Activated naive CD8-positive, alpha-beta T cell treated with anti-CD3 and anti-CD28 coated beads, Interleukin-2, amount 50 U/mL, for 24 hours (primary cell): ENCODE results near the gene CAV2.

Experiments used
- ATAC-seq: fragments of 150-1000 bp; cut with Tn5 transposase; one replicate; pipeline ENCODE4 v1.10.0; 2021
- DNase-seq: peaks from one replicate; pipeline ENCODE4 v3.0.0; 2021
- H3K27ac Mint-ChIP-seq: one replicate; pipeline ENCODE4 v1.8.0; 2021; ENCODE audit warnings: mild to moderate bottlenecking, mixed read lengths
- H3K27me3 Mint-ChIP-seq: one replicate; pipeline ENCODE4 v1.8.0; 2021; ENCODE audit warnings: mixed read lengths
- H3K36me3 Mint-ChIP-seq: one replicate; pipeline ENCODE4 v1.8.0; 2021; ENCODE audit warnings: low read depth, mixed read lengths
- H3K4me1 Mint-ChIP-seq: one replicate; pipeline ENCODE4 v1.8.0; 2021; ENCODE audit warnings: mixed read lengths
- H3K4me3 Mint-ChIP-seq: one replicate; pipeline ENCODE4 v1.8.0; 2021; ENCODE audit warnings: mild to moderate bottlenecking, moderate library complexity, mixed read lengths
- H3K9me3 Mint-ChIP-seq: one replicate; pipeline ENCODE4 v1.8.0; 2021; ENCODE audit warnings: mixed read lengths

Gene CAV2

DNA sequence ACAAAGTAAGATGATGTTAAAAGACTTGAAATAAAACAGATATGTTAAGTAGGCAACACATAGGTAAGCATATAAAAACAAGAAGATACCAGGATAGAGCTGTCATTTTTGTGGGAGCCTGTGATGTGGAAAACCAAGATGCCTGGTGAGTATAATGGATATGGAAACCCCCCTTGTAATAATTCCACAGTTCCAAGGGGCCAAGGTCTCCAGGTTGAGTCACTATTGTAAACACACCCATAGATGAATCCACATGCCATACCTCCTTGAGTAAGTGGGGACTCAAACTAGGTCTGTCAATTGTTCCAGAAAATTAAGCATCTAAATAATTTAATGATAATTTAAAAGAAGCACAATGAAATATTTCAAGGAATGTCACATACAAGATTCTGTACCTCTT, 41.2 kb downstream of the CAV2 start:
- Mint-ChIP-seq H3K4me1 (no peaks in the 10 kb centered on the region), H3K9me3 (peaks cover 4% of the 10 kb centered on the region), H3K36me3 (peaks cover 2% of the 10 kb centered on the region), H3K27me3 (peaks cover 17% of the 10 kb centered on the region), H3K27ac (no peak overlapping the region), H3K4me3 (no peak overlapping the region)
- ATAC-seq (no peak), DNase-seq (no peak)

GRCh38 chr7:116541951-116542350, 42.4 kb downstream of the CAV2 start:
- H3K27me3 Mint-ChIP-seq, result peaks cover 14% of the 10 kb centered on the region
- H3K4me1 Mint-ChIP-seq, result no peaks in the 10 kb centered on the region
- peaks cover 2% of the 10 kb centered on the region for H3K36me3 Mint-ChIP-seq

GRCh38 chr7:116542618-116543017, 43.1 kb downstream of the CAV2 start:
- DNase-seq, result no peak
- ATAC-seq, result no peak
- H3K4me3 Mint-ChIP-seq, result no peak overlapping the region
- peaks cover 2% of the 10 kb centered on the region for H3K36me3 Mint-ChIP-seq
- H3K27me3 Mint-ChIP-seq, result peaks cover 12% of the 10 kb centered on the region
- H3K27ac Mint-ChIP-seq, result no peak overlapping the region
- H3K9me3 Mint-ChIP-seq, result peaks cover 4% of the 10 kb centered on the region
- H3K4me1 Mint-ChIP-seq, result no peaks in the 10 kb centered on the region

More at GRCh38 chr7:116541951-116542350, 42.4 kb downstream of the CAV2 start:
- DNase-seq (no peak), ATAC-seq (no peak)
- peaks cover 4% of the 10 kb centered on the region for H3K9me3 Mint-ChIP-seq
- H3K27ac Mint-ChIP-seq, result no peak overlapping the region
- H3K4me3 Mint-ChIP-seq, result no peak overlapping the region

DNA sequence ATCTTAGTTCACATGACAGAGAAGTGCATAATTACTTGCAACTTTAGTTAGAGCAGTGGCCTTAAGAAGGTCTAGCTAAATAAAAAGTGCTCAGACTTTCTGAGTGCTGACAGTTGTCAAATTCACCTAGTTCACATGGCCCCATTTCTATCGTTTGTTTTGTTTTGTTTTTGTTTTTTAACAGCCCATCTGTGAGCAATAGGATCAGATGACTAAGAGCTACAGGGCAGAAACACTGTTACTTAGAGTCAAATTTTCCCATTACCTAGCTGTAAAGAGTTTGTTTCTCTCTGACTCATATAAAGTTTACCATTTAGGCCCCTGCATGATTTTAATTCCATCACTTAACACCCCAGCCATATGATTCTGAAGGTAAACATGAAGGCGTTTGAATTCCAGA, 44.1 kb downstream of the CAV2 start:
- Mint-ChIP-seq H3K27me3 (peaks cover 15% of the 10 kb centered on the region), H3K27ac (no peak overlapping the region), H3K4me1 (peaks cover 3% of the 10 kb centered on the region), H3K9me3 (peaks cover 4% of the 10 kb centered on the region), H3K4me3 (no peak overlapping the region), H3K36me3 (peaks cover under 1% of the 10 kb centered on the region)
- DNase-seq (no peak), ATAC-seq (peak; percentile 40)

DNA sequence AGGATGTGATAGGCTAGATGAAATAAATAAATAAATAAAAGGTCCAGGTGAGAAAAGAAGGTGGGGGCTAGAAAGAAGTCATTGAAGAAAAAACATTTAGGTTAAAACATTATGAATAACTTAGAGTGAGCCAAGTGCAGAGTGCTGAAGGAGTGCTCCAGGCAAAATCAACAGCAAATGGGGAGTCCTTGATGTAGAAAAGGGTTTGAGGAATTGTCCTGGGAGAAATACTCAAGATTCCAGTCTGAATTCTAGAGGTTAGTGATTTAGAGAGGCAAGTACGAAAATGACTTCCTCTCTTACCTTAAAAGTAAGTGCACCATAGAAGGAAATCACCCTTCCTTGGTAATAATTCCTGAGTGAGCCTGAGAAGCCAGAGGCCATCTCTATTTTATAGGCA, 44.9 kb downstream of the CAV2 start:
- Mint-ChIP-seq H3K4me3 (no peak overlapping the region), H3K27me3 (peaks cover 14% of the 10 kb centered on the region), H3K27ac (no peak overlapping the region), H3K36me3 (no peaks in the 10 kb centered on the region), H3K4me1 (peaks cover 3% of the 10 kb centered on the region), H3K9me3 (no peaks in the 10 kb centered on the region)
- DNase-seq (no peak), ATAC-seq (no peak)

DNA sequence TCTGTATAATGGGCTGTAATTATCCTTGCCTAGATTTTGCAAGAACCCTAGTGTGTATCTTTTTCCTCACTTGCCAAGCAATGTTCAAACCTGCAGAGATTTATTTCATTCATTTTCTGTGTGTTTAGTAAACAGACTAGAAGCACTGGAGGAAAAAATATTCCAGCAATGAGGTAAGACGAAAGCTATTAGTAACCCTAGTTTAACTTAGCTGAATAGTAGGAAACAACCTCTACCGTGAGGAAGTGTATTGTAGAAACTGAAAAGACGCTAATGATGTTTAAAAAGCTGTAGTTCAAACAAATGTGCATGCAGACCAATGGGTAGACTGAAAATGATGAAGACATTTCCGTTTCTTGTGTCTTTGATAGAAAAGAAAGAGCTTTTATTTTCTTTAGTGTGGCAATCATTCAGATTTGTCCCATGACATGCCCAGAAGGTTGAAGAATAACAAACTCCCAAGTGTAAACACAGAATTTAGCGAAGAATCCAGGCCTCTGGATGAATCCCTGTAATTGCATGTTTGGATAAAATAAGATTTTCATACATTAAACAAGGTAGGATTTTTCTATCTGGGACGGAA, 46.0 kb downstream of the CAV2 start:
- Mint-ChIP-seq H3K27me3 (peaks cover 12% of the 10 kb centered on the region), H3K9me3 (no peaks in the 10 kb centered on the region), H3K36me3 (no peaks in the 10 kb centered on the region), H3K4me1 (peaks cover 3% of the 10 kb centered on the region), H3K27ac (no peak overlapping the region), H3K4me3 (no peak overlapping the region)
- no peak for ATAC-seq
- DNase-seq, result no peak

GRCh38 chr7:116546054-116546453, 46.5 kb downstream of the CAV2 start:
- H3K27me3 Mint-ChIP-seq, result peaks cover 11% of the 10 kb centered on the region
- H3K4me1 Mint-ChIP-seq, result peaks cover 3% of the 10 kb centered on the region
- H3K9me3 Mint-ChIP-seq, result no peaks in the 10 kb centered on the region
- no peak for DNase-seq
- H3K36me3 Mint-ChIP-seq, result no peaks in the 10 kb centered on the region
- no peak overlapping the region for H3K4me3 Mint-ChIP-seq
- no peak for ATAC-seq
- H3K27ac Mint-ChIP-seq, result no peak overlapping the region

GRCh38 chr7:116546916-116547315, 47.4 kb downstream of the CAV2 start:
- DNase-seq, result no peak
- H3K27ac Mint-ChIP-seq, result no peak overlapping the region

GRCh38 chr7:116547347-116547746, 47.8 kb downstream of the CAV2 start:
- no peaks in the 10 kb centered on the region for H3K36me3 Mint-ChIP-seq

More at GRCh38 chr7:116546916-116547315, 47.4 kb downstream of the CAV2 start:
- Mint-ChIP-seq H3K27me3 (peaks cover 8% of the 10 kb centered on the region), H3K4me1 (peaks cover 3% of the 10 kb centered on the region), H3K4me3 (no peak overlapping the region), H3K9me3 (no peaks in the 10 kb centered on the region), H3K36me3 (no peaks in the 10 kb centered on the region)
- ATAC-seq, result no peak

GRCh38 chr7:116548506-116548905, 49.0 kb downstream of the CAV2 start:
- H3K27ac Mint-ChIP-seq, result no peak overlapping the region
- peaks cover 3% of the 10 kb centered on the region for H3K4me1 Mint-ChIP-seq
- H3K4me3 Mint-ChIP-seq, result no peak overlapping the region
- H3K36me3 Mint-ChIP-seq, result no peaks in the 10 kb centered on the region
- ATAC-seq (no peak), DNase-seq (no peak)
- no peaks in the 10 kb centered on the region for H3K9me3 Mint-ChIP-seq
- H3K27me3 Mint-ChIP-seq, result peaks cover 9% of the 10 kb centered on the region

More at GRCh38 chr7:116547347-116547746, 47.8 kb downstream of the CAV2 start:
- Mint-ChIP-seq H3K27ac (no peak overlapping the region), H3K4me3 (no peak overlapping the region), H3K4me1 (peaks cover 3% of the 10 kb centered on the region), H3K27me3 (peaks cover 8% of the 10 kb centered on the region), H3K9me3 (no peaks in the 10 kb centered on the region)
- ATAC-seq, result no peak
- DNase-seq, result no peak

DNA sequence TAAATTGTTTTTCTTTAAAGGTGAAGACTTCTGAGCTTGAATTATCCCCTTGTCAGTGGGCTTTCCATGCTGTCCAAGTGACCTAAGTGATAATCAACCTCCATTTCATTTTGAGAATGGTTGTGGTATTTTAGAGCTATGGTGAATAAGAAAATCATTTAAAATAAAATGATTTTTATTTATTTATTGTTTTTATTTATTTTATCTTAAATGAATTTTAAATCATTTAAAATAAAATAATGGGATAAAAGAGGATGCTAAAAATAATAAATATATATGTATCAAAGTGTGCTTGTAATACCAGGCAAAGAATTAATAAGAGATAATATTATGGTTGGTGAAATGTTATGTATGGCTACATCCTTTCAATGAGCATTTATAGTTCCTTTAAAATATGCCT, 49.8 kb downstream of the CAV2 start:
- no peak for ATAC-seq
- Mint-ChIP-seq H3K27me3 (peaks cover 15% of the 10 kb centered on the region), H3K9me3 (no peaks in the 10 kb centered on the region), H3K27ac (no peak overlapping the region), H3K36me3 (no peaks in the 10 kb centered on the region), H3K4me3 (no peak overlapping the region), H3K4me1 (peaks cover 3% of the 10 kb centered on the region)
- no peak for DNase-seq

DNA sequence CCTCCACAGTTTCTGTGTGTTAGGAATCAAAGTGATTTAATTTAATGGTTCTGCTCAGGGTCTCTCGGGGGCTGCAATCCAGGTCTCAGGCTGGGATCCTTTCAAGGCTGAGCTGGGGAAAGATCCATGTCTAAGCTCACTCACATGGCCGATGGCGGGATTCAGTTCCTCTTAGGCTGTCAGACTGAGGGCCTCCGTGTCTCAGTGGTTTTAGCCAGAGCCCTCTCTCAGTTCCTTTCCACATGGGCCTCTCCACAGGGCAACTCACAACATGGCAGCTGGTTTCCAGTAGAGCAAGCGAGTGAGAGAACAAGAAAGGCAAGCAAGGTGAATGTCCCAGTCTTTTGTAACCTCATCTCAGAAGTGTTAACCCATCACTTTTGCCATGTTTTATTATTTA, 52.2 kb downstream of the CAV2 start:
- H3K36me3 Mint-ChIP-seq, result no peaks in the 10 kb centered on the region
- no peak for DNase-seq
- no peaks in the 10 kb centered on the region for H3K9me3 Mint-ChIP-seq
- ATAC-seq, result no peak
- peaks cover 3% of the 10 kb centered on the region for H3K4me1 Mint-ChIP-seq
- no peak overlapping the region for H3K4me3 Mint-ChIP-seq
- peaks cover 26% of the 10 kb centered on the region for H3K27me3 Mint-ChIP-seq
- no peak overlapping the region for H3K27ac Mint-ChIP-seq

- Mint-ChIP-seq H3K4me3 (no peak overlapping the region), H3K27me3 (peaks cover 29% of the 10 kb centered on the region), H3K27ac (no peak overlapping the region), H3K4me1 (peaks cover 3% of the 10 kb centered on the region), H3K36me3 (no peaks in the 10 kb centered on the region), H3K9me3 (no peaks in the 10 kb centered on the region)
- ATAC-seq (no peak), DNase-seq (no peak)
Observed at GRCh38 chr7:116552602-116553001, 53.1 kb downstream of the CAV2 start.

DNA sequence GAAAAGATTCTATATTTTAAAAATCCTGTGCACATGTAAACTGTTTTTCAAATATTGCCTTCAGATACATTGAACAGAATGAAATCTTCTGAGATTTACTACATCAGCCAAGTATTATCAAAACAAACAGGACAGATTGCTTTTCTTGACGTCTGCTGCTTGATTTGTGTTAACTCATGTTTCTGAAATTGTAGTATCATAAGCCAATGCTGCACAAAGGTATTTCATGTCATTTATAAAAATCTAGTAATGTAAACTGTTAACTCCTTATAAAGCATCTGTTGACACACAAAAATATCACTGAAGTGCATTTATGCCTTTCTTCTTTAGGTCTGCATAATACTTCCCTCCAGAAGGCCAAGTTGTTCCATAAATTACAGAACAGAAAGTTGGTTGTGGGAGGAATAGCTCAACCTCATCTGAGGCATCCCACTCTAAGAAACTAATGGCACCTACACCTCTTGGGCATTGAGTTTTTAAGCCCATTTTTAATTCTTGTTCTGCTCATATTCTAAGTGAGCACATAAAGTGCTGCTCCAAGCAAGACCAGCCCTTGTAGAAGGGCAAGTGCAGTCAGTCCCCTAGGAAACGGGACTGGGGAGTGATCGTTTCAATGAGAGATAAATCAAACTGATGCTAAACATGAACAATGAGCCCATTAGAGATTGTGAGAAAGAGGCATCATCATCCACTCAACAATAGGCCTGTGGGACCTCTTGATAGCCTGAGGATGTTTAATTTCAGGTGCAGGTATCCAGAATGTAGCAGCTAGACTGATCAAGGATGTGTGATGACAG, 53.8 kb downstream of the CAV2 start:
- Mint-ChIP-seq H3K27ac (no peak overlapping the region), H3K9me3 (no peaks in the 10 kb centered on the region), H3K36me3 (no peaks in the 10 kb centered on the region), H3K4me3 (no peak overlapping the region), H3K27me3 (peaks cover 31% of the 10 kb centered on the region), H3K4me1 (peaks cover under 1% of the 10 kb centered on the region)
- ATAC-seq (no peak), DNase-seq (no peak)

GRCh38 chr7:116554436-116554835, 54.9 kb downstream of the CAV2 start:
- Mint-ChIP-seq H3K9me3 (no peaks in the 10 kb centered on the region), H3K27me3 (peaks cover 32% of the 10 kb centered on the region), H3K27ac (no peak overlapping the region), H3K4me3 (no peak overlapping the region), H3K36me3 (no peaks in the 10 kb centered on the region), H3K4me1 (no peaks in the 10 kb centered on the region)
- DNase-seq, result no peak
- no peak for ATAC-seq
